Central memory CD8-positive, alpha-beta T cell (primary cell): ENCODE results near the gene LRRC72.
"Not testable (repeated sequence)": the region's sequence is repeated elsewhere in the genome, so short reads cannot be mapped to it uniquely, and the experiment has no call there.

ENCODE experiments used
- ATAC-seq: fragments of 150-1000 bp; cut with Tn5 transposase; replicated peaks from 2 replicates; pipeline ENCODE4 v1.10.0; 2022; ENCODE audit warnings: mild to moderate bottlenecking, moderate FRiP score, moderate number of reproducible peaks; ENCODE audit not compliant: poor library complexity, severe bottlenecking; ENCODE audit errors: extremely low read depth
- DNase-seq, 2 donors: peaks; one replicate each; pipeline ENCODE4 v3.0.0; 2021; ENCODE audit warnings: low spot score in 2 of 2
- H3K27ac Mint-ChIP-seq: one replicate; pipeline ENCODE4 v1.8.0; 2022; ENCODE audit warnings: low read depth, mild to moderate bottlenecking, moderate library complexity, mixed read lengths
- H3K27me3 Mint-ChIP-seq: one replicate; pipeline ENCODE4 v1.8.0; 2022; ENCODE audit warnings: mixed read lengths
- H3K36me3 Mint-ChIP-seq: one replicate; pipeline ENCODE4 v1.8.0; 2022; ENCODE audit warnings: mild to moderate bottlenecking, moderate library complexity, mixed read lengths; ENCODE audit not compliant: insufficient read depth
- H3K4me1 Mint-ChIP-seq: one replicate; pipeline ENCODE4 v1.8.0; 2022; ENCODE audit warnings: mixed read lengths
- H3K4me3 Mint-ChIP-seq: one replicate; pipeline ENCODE4 v1.8.0; 2022; ENCODE audit warnings: mild to moderate bottlenecking, moderate library complexity, mixed read lengths
- H3K9me3 Mint-ChIP-seq: one replicate; pipeline ENCODE4 v1.8.0; 2022; ENCODE audit warnings: mixed read lengths

LRRC72 gene

DNA sequence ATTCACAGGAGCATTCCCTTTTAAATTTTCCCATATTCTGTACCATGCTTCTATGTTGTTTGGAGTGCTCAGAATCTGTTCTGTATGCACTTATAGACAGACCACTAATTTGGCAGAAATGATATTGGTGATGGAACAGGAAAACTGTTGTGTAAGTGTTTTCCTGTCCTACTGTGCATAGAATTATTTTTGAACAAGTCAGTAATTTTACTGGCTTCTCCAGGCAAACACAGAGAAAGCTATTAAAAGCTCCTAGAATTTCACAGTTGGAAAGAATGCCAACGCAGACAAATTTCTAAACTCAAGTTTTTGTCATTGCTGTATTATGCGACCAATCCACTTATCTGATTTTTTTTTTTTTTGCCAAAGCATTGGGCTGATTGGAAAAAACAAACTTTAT lies 63.3 kb downstream of the LRRC72 start:
- no peaks in the 10 kb centered on the region for H3K9me3 Mint-ChIP-seq
- H3K4me3 Mint-ChIP-seq = no peak overlapping the region
- H3K27ac Mint-ChIP-seq = no peak overlapping the region
- H3K27me3 Mint-ChIP-seq = peaks cover 13% of the 10 kb centered on the region
- H3K36me3 Mint-ChIP-seq = no peaks in the 10 kb centered on the region
- no peaks in the 10 kb centered on the region for H3K4me1 Mint-ChIP-seq
- ATAC-seq (no peak), DNase-seq (no peak)

DNA sequence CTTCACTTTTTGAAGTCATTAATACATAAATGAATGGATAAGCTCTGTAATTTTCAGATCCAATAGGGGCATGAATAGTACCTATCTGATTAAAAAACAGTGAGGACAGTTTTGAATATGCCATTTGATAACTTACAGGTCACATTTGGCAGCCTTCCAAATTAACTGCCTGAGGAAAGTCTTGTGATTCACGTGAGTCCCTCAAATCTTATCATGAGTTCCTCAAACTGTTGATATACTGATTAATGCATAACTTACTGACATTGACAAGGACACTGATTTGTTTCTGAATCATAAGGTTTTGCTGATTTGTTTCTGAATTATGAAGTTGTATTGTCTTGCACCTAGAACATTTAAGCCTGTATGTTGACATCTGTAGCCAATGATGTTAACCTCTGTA lies 63.8 kb downstream of the LRRC72 start:
- DNase-seq (no peak), ATAC-seq (no peak)
- Mint-ChIP-seq H3K4me1 (no peaks in the 10 kb centered on the region), H3K4me3 (no peak overlapping the region), H3K36me3 (no peaks in the 10 kb centered on the region), H3K27ac (no peak overlapping the region), H3K27me3 (peaks cover 8% of the 10 kb centered on the region), H3K9me3 (no peaks in the 10 kb centered on the region)

DNA sequence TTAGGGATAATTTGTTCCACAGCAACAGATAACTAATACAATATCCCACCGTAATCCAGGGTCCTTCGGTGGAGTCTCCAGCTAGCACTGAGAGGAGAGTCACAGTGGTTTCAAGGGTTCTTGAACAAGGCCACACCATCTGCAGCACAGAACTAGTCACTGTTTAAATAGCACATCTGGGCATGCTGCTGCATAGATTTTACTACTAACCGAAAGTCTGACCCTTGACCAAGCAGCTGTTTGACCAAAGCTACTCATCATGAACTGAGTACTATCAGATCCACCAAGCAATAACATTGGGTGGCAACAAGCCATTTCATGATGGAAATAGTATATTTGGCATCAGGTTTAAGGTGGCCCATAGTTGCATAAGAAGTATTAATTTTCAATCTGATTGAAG lies 65.8 kb downstream of the LRRC72 start:
- Mint-ChIP-seq H3K27ac (no peak overlapping the region), H3K4me1 (no peaks in the 10 kb centered on the region), H3K36me3 (peaks cover 2% of the 10 kb centered on the region), H3K27me3 (no peaks in the 10 kb centered on the region), H3K4me3 (no peak overlapping the region), H3K9me3 (no peaks in the 10 kb centered on the region)
- ATAC-seq (no peak), DNase-seq (no peak)

DNA sequence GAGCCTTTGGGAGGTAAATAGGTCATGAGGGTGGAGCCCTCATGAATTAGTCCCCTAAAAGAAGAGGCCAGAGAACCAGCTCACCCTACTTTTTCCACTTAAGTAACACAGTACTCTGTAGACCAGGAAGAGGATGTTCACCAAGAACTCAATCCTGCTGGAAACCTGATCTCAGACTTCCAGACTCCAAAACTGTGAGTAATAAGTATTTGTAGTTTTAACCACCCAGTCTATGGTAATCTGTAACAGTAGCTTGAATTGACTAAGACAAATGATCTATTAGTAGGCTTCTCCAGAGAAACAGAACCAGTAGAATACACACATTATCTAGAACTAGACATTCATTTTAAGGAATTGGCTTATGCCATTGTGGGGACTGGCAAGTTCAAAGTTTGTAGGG lies 67.4 kb downstream of the LRRC72 start:
- DNase-seq (no peak), ATAC-seq (no peak)
- Mint-ChIP-seq H3K27me3 (no peaks in the 10 kb centered on the region), H3K27ac (no peak overlapping the region), H3K4me1 (no peaks in the 10 kb centered on the region), H3K36me3 (peaks cover 4% of the 10 kb centered on the region), H3K4me3 (no peak overlapping the region), H3K9me3 (no peaks in the 10 kb centered on the region)

DNA sequence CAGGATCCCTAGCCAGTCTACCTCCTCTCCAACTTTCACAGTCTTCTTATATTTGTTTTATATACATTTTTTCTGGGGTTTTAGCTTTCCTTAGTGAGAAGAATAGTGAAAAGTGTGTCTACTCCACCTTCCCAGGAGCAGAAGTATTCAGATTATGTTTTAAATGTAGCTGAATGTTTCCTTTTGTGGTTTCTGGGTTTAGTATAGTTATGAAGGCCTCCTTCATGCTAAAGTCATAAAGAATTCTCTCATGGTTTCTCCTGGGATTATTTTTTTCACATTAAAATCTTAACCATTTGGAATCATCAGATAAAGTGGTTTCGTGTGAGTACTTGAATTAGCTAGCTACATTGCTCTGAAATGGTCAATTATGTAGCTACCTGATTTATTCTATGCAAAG lies 68.1 kb downstream of the LRRC72 start:
- ATAC-seq = no peak
- H3K9me3 Mint-ChIP-seq = no peaks in the 10 kb centered on the region

DNA sequence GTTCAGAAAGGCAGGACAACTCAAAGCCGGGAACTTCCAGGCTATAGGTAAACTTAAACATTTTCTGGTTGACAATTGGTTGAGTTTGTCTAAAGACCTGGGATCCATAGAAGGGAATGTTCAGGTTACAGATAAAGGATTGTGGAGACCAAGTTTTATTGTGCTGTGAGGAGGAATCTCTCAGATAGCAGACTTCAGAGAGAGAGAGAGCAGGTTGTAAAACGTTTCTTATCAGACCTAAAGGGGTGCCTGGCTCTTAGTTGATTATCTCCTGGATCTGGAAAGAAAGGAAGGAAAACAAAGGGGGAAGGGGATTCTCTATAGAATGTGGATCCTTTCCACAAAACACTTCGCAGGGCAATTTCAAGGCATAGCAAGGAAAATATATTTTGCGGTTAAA lies 69.0 kb downstream of the LRRC72 start:
- not testable (repeated sequence) for H3K27me3 Mint-ChIP-seq, H3K4me1 Mint-ChIP-seq, DNase-seq, ATAC-seq, H3K4me3 Mint-ChIP-seq, H3K27ac Mint-ChIP-seq, H3K9me3 Mint-ChIP-seq, H3K36me3 Mint-ChIP-seq

More for the DNA sequence above, 68.1 kb downstream of the LRRC72 start:
- Mint-ChIP-seq H3K36me3 (peaks cover 4% of the 10 kb centered on the region), H3K4me1 (no peaks in the 10 kb centered on the region), H3K27ac (no peak overlapping the region), H3K4me3 (no peak overlapping the region), H3K27me3 (no peaks in the 10 kb centered on the region)
- DNase-seq = no peak

DNA sequence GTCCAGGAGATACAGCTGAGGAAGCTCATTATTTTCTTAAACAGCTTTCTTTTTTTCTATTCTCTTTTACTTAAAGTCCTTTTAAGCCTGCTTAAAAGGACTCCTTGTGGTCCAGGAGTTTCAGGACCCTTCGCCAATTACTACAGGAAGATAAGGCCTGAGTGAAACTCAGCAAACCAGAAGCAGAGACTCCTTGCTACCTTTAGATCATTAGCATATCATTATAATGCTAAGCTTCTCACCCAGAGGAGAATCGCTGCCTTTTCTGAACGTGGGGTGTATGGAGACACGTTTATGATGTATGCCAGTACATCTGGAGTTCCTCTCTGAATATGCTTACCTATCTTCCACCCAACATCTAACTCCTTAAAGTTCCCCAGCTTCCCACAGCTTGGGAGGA lies 71.4 kb downstream of the LRRC72 start:
- no peaks in the 10 kb centered on the region for H3K4me1 Mint-ChIP-seq
- H3K27me3 Mint-ChIP-seq = no peaks in the 10 kb centered on the region
- no peak for DNase-seq
- H3K36me3 Mint-ChIP-seq = peaks cover 18% of the 10 kb centered on the region
- no peak overlapping the region for H3K27ac Mint-ChIP-seq
- H3K9me3 Mint-ChIP-seq = no peaks in the 10 kb centered on the region
- H3K4me3 Mint-ChIP-seq = no peak overlapping the region
- no peak for ATAC-seq

DNA sequence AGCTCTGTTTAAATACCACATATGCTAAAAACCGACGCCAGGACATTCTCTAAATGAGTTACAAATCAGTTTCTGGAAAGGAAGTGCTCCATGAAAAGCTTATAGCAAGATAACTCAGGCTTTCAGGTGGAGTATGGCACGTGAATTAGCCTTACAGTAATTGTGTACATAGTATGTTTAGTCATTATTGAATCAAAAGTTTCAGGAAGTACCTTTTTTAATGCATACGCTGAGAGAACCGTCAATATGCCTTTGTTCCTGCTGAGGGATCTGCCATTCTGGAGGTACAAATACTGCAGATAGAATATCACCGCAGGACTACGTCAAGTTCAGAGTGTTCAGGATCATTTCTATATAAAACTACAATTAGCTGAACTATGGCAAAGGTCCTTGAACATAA lies 73.2 kb downstream of the LRRC72 start:
- H3K36me3 Mint-ChIP-seq = peaks cover 27% of the 10 kb centered on the region
- H3K4me1 Mint-ChIP-seq = no peaks in the 10 kb centered on the region
- H3K27me3 Mint-ChIP-seq = no peaks in the 10 kb centered on the region
- ATAC-seq = no peak
- no peak for DNase-seq
- no peak overlapping the region for H3K27ac Mint-ChIP-seq
- H3K4me3 Mint-ChIP-seq = no peak overlapping the region
- H3K9me3 Mint-ChIP-seq = no peaks in the 10 kb centered on the region

DNA sequence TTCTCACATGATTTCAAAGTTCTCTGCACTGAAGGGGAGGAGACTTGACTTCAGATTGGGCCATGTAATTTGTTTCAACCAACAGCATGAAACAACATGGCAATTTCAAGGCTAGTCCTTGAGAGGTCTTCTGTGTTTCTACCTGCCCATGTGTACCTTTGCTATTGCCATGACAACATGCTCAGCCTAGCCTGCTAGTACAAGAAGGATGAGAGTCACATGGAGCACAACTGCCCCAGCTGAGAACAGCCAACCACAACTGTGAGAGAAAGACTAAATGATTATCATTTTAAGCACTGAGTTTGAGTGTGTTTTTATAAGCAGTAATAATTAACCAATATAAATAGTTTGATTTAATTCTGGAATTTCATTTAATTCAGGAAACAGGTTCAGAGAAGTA lies 77.0 kb downstream of the LRRC72 start:
- Mint-ChIP-seq H3K27ac (no peak overlapping the region), H3K4me1 (no peaks in the 10 kb centered on the region), H3K9me3 (no peaks in the 10 kb centered on the region), H3K27me3 (no peaks in the 10 kb centered on the region), H3K36me3 (peaks cover 40% of the 10 kb centered on the region), H3K4me3 (no peak overlapping the region)
- ATAC-seq = no peak
- no peak for DNase-seq

DNA sequence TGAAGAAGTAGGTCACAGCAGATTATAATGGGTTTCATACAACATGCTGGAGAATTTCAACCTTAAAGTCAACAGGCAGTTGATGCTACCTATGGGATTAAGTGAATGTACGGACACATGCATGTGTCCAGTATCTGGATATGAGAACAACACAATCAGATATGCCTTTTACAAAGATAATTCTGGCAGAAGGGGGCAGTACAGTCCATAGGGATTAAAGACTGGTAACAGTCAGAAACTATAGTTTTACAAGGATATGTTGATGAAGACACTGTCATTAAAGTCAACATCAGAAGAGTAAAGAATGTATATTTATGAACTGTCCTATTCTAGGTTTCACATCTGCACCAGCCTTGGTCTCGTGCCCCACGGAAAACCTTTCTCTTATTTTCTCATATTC lies 77.4 kb downstream of the LRRC72 start:
- no peak overlapping the region for H3K27ac Mint-ChIP-seq
- no peaks in the 10 kb centered on the region for H3K27me3 Mint-ChIP-seq
- ATAC-seq (no peak), DNase-seq (no peak)
- peaks cover 42% of the 10 kb centered on the region for H3K36me3 Mint-ChIP-seq
- H3K4me3 Mint-ChIP-seq = no peak overlapping the region
- H3K9me3 Mint-ChIP-seq = no peaks in the 10 kb centered on the region
- H3K4me1 Mint-ChIP-seq = no peaks in the 10 kb centered on the region

DNA sequence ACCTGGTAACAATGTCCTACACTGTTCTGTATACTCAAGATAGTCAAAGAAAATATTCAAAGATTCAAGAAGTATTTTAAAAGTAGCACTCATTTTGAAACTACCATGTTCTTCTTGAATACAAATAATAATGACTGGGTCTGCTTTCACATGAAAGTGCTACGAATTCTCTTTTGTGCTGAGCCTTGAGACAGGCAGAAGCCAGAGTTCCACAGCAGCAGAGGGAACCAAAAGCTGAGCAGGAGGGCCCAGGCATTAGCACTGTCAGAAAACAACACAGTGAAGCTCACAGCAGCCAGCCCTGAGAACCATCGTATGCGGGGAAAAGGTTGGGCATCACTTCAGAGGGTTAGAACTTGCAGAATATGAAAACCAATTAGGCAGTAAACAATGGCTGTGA lies 80.1 kb downstream of the LRRC72 start:
- H3K27ac Mint-ChIP-seq = no peak overlapping the region
- no peaks in the 10 kb centered on the region for H3K4me1 Mint-ChIP-seq
- H3K4me3 Mint-ChIP-seq = no peak overlapping the region
- no peak for DNase-seq
- no peaks in the 10 kb centered on the region for H3K9me3 Mint-ChIP-seq
- ATAC-seq = no peak
- peaks cover 39% of the 10 kb centered on the region for H3K36me3 Mint-ChIP-seq
- no peaks in the 10 kb centered on the region for H3K27me3 Mint-ChIP-seq

DNA sequence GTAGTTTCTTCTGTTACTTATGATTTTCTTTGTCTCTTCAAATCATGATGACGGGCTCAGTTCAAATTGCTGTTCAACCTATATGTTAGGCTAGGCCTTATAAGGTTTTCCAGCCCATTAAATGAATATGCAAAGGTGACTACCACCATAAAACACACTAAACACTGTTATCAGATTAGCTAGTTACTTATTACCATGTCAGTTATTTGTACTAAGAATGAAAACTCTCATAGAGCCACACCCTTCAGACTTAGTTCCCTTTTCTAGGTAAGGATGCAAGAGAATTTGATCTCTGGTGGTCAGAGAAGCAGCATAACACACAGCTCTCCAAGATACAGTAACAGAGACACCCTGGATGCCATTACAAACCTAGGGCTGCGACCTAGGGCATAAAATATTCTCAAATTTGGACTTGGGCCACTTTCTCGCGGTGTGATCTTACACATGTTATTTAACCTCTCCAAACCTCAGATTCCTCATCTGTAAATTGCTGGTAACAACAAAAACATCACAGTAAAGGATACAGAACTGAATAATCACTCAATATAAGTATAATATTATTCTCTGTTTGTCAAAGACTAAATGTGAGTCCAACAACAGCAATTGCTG lies 83.3 kb downstream of the LRRC72 start:
- H3K9me3 Mint-ChIP-seq = no peaks in the 10 kb centered on the region
- DNase-seq (no peak), ATAC-seq (no peak)
- H3K4me1 Mint-ChIP-seq = no peaks in the 10 kb centered on the region
- H3K27me3 Mint-ChIP-seq = no peaks in the 10 kb centered on the region
- H3K4me3 Mint-ChIP-seq = no peak overlapping the region
- no peak overlapping the region for H3K27ac Mint-ChIP-seq
- H3K36me3 Mint-ChIP-seq = peaks cover 31% of the 10 kb centered on the region

DNA sequence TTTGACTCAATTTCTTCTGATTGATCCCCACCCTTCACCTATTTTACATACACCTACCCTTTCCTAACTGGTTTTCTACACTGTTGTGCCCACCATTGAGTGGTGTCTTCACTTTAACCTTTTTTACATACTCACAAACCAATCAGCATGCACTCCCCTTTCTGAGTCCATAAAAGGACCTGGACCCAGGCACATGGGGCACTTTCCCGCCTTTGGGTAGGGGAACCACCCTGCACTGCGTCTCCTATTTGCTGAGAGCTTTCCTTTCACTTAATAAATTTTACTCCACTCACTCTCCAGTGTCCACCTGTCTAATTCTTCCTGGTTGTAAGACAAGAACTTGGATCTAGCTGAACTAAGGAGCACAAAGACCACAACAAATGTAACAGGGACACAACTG lies 85.1 kb downstream of the LRRC72 start:
- ATAC-seq = no peak
- no peak for DNase-seq
- Mint-ChIP-seq H3K27me3 (no peaks in the 10 kb centered on the region), H3K4me3 (no peak overlapping the region), H3K27ac (no peak overlapping the region), H3K4me1 (no peaks in the 10 kb centered on the region), H3K36me3 (peaks cover 26% of the 10 kb centered on the region), H3K9me3 (no peaks in the 10 kb centered on the region)

DNA sequence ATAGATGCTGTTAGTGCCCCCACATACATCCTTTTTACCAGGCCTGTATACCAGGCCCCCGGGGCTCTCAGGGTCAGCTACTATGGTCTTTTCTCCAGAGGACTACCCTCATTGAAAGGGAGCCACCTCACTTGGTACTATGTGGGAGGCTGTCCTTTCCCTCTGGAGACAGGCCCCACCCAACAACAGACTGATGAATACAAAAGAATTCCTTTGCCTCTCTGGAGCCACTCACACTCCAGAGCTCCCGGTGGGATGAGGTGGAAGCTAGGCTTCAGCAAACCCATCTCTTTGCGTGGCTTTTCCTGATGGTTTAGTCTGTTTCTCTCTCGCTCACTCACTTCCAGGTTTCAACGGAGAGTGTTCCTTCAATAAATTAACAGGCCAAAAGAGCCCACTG lies 88.6 kb downstream of the LRRC72 start:
- Mint-ChIP-seq H3K36me3 (peaks cover 22% of the 10 kb centered on the region), H3K4me3 (no peak overlapping the region)

More for the DNA sequence above, 88.6 kb downstream of the LRRC72 start:
- ATAC-seq (no peak), DNase-seq (no peak)
- H3K9me3 Mint-ChIP-seq = no peaks in the 10 kb centered on the region
- H3K27ac Mint-ChIP-seq = no peak overlapping the region
- peaks cover 6% of the 10 kb centered on the region for H3K4me1 Mint-ChIP-seq
- no peaks in the 10 kb centered on the region for H3K27me3 Mint-ChIP-seq
